ENCODE data around the gene OR10W1. TPM values are rescaled to one million over a fixed set of nuclear protein-coding genes. Genes with fewer than 3 reads are reported as not detected.
A peak's percentile ranks its signal among the peaks of the same experiment; 100 is the strongest.

OR10W1 gene
- total and polyA plus RNA-seq, 3 experiments from 2014 or later: not detected

DNA sequence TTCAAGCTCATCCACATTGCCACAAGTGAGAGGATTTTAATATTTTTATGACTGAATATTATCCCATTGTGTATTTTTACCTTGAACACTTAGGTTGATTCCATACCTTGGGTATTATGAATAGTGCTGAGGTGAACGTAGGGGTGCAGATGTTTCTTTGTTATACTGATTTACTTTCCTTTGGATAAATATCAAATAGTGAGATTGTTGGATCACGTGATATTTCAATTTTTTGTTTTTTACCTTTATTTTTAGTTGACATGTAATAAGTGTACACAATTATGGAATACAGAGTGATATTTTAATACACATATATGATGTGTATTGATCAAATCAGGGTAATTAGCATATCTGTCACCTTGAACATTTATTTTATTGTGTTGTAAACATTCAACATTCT is 8.1 kb downstream of the OR10W1 start:
- Histone ChIP-seq H3K36me3 (ENCODE audit: insufficient read depth, low read length) (no peaks in the 10 kb centered on the region), H3K4me1 (ENCODE audit: insufficient read depth, low read length) (no peaks in the 10 kb centered on the region), H3K27me3 (ENCODE audit: insufficient read depth, low read length, poor library complexity, severe bottlenecking) (no peaks in the 10 kb centered on the region), H3K27ac (ENCODE audit: low read depth, low read length) (no peak overlapping the region), H3K4me3 (ENCODE audit: low read length) (no peak overlapping the region), H3K9me3 (ENCODE audit: low read length) (no peaks in the 10 kb centered on the region)
- H3K4me1 Mint-ChIP-seq: no peaks in the 10 kb centered on the region
- POLR2A ChIA-PET: no interaction called here
- peaks cover 8 to 15% of the 10 kb centered on the region in 2 donors for H3K27me3 Mint-ChIP-seq
- no peak overlapping the region for H3K4me3 Mint-ChIP-seq
- CTCF ChIA-PET: no interaction called here
- H3K36me3 Mint-ChIP-seq: no peaks in the 10 kb centered on the region
- H3K27ac Mint-ChIP-seq: no peak overlapping the region
- peaks cover under 1 to 4% (median 3%) of the 10 kb centered on the region in 5 donors for H3K9me3 Mint-ChIP-seq
- no peak for DNase-seq

DNA sequence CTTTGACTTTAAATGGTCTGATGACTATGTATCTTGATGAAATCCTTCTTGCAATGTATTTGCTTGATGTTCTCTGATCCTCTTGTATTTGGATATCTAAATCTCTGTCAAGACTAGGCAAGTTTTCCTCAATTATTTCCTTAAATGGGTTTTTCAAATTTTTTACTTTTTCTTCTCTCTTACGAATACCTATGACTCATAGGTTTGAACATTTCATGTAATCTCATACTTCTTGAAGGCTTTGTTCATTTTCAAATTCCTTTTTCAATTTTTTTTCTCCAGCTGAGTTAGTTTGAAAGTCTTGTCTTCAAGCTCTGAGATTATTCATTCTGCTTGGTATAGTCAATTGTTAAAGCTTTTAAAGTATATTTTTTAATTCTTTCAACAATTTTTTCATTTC is 13.1 kb downstream of the OR10W1 start:
- Histone ChIP-seq H3K27ac (ENCODE audit: low read depth, low read length) (no peak overlapping the region), H3K4me3 (ENCODE audit: low read length) (no peak overlapping the region), H3K4me1 (ENCODE audit: insufficient read depth, low read length) (no peaks in the 10 kb centered on the region), H3K27me3 (ENCODE audit: insufficient read depth, low read length, poor library complexity, severe bottlenecking) (no peaks in the 10 kb centered on the region), H3K9me3 (ENCODE audit: low read length) (no peaks in the 10 kb centered on the region), H3K36me3 (ENCODE audit: insufficient read depth, low read length) (no peaks in the 10 kb centered on the region)
- no peak overlapping the region for H3K4me3 Mint-ChIP-seq
- POLR2A ChIA-PET: no interaction called here
- H3K36me3 Mint-ChIP-seq: no peaks in the 10 kb centered on the region
- DNase-seq: no peak
- H3K27ac Mint-ChIP-seq: no peak overlapping the region
- H3K27me3 Mint-ChIP-seq: no peaks in the 10 kb centered on the region
- no peaks in the 10 kb centered on the region for H3K4me1 Mint-ChIP-seq
- CTCF ChIA-PET: no interaction called here
- H3K9me3 Mint-ChIP-seq: peaks cover 4 to 31% (median 13%) of the 10 kb centered on the region in 5 donors

DNA sequence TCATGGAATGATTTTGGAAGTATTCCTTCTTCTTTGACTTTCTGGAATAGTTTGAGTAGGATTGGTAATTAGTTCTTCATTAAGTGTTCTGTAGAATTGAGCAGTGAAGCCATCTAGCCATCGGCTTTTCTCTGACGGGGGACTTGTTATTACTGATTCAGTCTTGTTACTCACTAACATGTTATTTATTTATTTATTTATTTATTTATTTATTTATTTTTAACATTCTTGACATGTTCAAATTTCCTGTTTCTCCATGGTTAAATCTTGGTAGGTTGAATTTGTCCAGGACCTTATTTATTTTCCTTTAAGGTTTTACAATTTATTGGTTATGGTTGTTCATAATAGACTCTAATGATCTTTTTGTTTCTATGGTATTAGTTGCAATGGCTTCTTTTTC is 24.1 kb downstream of the OR10W1 start:
- H3K27ac Mint-ChIP-seq: no peak overlapping the region
- no peaks in the 10 kb centered on the region for H3K27me3 ChIP-seq (ENCODE audit: insufficient read depth, low read length, poor library complexity, severe bottlenecking)
- no peak overlapping the region for H3K4me3 ChIP-seq (ENCODE audit: low read length)
- peaks cover 3 to 48% of the 10 kb centered on the region in 2 donors for H3K27me3 Mint-ChIP-seq
- no peaks in the 10 kb centered on the region for H3K4me1 ChIP-seq (ENCODE audit: insufficient read depth, low read length)
- ChIA-PET CTCF (no interaction called here), POLR2A (no interaction called here)
- H3K36me3 Mint-ChIP-seq: peaks cover 0 to 4% (median 0%) of the 10 kb centered on the region in 3 donors
- H3K9me3 ChIP-seq (ENCODE audit: low read length): no peaks in the 10 kb centered on the region
- H3K9me3 Mint-ChIP-seq: peaks cover 8 to 16% (median 13%) of the 10 kb centered on the region in 5 donors
- no peak overlapping the region for H3K4me3 Mint-ChIP-seq
- H3K36me3 ChIP-seq (ENCODE audit: insufficient read depth, low read length): no peaks in the 10 kb centered on the region
- H3K4me1 Mint-ChIP-seq: no peaks in the 10 kb centered on the region
- no peak for DNase-seq
- H3K27ac ChIP-seq (ENCODE audit: low read depth, low read length): no peak overlapping the region

DNA sequence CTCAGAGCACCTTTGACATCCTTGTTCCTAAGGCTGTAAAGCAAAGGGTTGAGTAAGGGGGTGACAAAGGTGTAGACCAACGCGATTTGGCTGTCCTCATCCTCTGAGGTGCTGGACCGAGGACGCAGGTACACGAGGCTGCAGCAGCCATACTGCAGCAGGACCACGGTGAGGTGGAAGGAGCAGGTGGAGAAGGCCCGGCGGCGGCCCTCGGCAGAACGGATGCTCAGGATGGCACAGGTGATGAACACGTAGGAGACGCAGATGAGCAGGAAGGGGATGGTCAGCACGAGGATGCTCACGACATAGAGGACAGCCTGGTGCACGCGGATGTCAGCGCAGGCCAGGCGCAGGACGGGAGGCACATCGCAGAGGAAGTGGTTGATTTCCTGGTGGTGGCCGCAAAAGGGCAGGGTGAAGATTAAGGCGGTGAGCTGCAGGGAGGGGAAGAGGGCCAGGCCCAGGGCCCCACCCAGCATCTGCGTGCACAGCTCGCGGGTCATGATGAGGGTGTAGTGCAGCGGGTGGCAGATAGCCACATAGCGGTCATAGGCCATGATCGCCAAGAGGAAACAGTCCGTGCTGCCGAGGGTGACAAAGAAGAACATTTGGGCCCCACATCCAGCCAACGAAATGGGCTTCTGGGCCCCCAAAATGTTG is 40.0 kb downstream of the OR10W1 start:
- DNase-seq: no peak
- CTCF ChIA-PET: no interaction called here

DNA sequence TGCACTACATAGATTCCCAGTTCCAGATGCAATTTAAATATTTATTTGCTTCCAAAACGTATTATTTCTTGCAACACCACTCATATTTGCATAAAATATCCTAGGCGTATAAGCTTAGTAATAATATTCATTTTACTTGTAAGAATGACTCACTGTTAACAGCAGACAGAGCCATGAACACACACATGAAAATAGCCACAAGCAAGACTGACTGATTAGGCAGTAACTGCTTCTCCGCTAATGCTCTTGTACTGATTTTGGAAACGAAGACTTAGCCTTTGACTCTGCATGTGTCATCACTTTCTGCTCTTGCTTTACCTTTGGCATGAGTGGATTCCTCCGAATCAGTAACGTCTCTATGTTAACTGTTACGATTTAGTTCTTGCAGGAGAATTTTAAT is 45.3 kb downstream of the OR10W1 start:
- Histone ChIP-seq H3K27me3 (ENCODE audit: insufficient read depth, low read length, poor library complexity, severe bottlenecking) (no peaks in the 10 kb centered on the region), H3K4me3 (ENCODE audit: low read length) (no peak overlapping the region), H3K27ac (ENCODE audit: low read depth, low read length) (no peak overlapping the region), H3K9me3 (ENCODE audit: low read length) (no peaks in the 10 kb centered on the region), H3K4me1 (ENCODE audit: insufficient read depth, low read length) (no peaks in the 10 kb centered on the region), H3K36me3 (ENCODE audit: insufficient read depth, low read length) (no peaks in the 10 kb centered on the region)
- ChIA-PET POLR2A (no interaction called here), CTCF (no interaction called here)
- Mint-ChIP-seq H3K9me3 (peaks cover 0 to 3% (median 0%) of the 10 kb centered on the region in 5 donors), H3K4me1 (no peaks in the 10 kb centered on the region), H3K27ac (no peak overlapping the region), H3K36me3 (no peaks in the 10 kb centered on the region), H3K27me3 (peaks cover 6 to 13% of the 10 kb centered on the region in 2 donors), H3K4me3 (no peak overlapping the region)
- no peak for DNase-seq

More for the DNA sequence above, 40.0 kb downstream of the OR10W1 start:
- H3K27me3 ChIP-seq (ENCODE audit: insufficient read depth, low read length, poor library complexity, severe bottlenecking): no peaks in the 10 kb centered on the region
- H3K36me3 Mint-ChIP-seq: no peaks in the 10 kb centered on the region
- peak overlapping the region in 1 of 7 donors; percentile 27 for H3K4me3 Mint-ChIP-seq
- no peaks in the 10 kb centered on the region for H3K9me3 ChIP-seq (ENCODE audit: low read length)
- no peaks in the 10 kb centered on the region for H3K4me1 Mint-ChIP-seq
- no peak overlapping the region for H3K4me3 ChIP-seq (ENCODE audit: low read length)
- H3K27me3 Mint-ChIP-seq: peaks cover 10 to 24% of the 10 kb centered on the region in 2 donors
- no peaks in the 10 kb centered on the region for H3K36me3 ChIP-seq (ENCODE audit: insufficient read depth, low read length)
- H3K27ac ChIP-seq (ENCODE audit: low read depth, low read length): no peak overlapping the region
- H3K27ac Mint-ChIP-seq: no peak overlapping the region
- H3K4me1 ChIP-seq (ENCODE audit: insufficient read depth, low read length): no peaks in the 10 kb centered on the region
- peaks cover 0 to 4% (median 0%) of the 10 kb centered on the region in 5 donors for H3K9me3 Mint-ChIP-seq
- POLR2A ChIA-PET: no interaction called here

Other genes with a start within 250 kb of the OR10W1 start
- not detected for gene OR9Q1, start 244.4 kb downstream of the OR10W1 start, total RNA-seq
- gene OR9Q1, start 244.4 kb downstream of the OR10W1 start, polyA plus RNA-seq: not detected
- gene OR6Q1, start 237.3 kb downstream of the OR10W1 start, total RNA-seq: not detected
- gene OR6Q1, start 237.3 kb downstream of the OR10W1 start, polyA plus RNA-seq: not detected
- not detected for gene OR9I1, start 142.7 kb downstream of the OR10W1 start, total RNA-seq
- not detected for gene OR9I1, start 142.7 kb downstream of the OR10W1 start, polyA plus RNA-seq
- gene OR9Q2, start 79.2 kb downstream of the OR10W1 start, total RNA-seq: not detected
- not detected for gene OR9Q2, start 79.2 kb downstream of the OR10W1 start, polyA plus RNA-seq
- not detected for gene OR1S2, start 64.1 kb downstream of the OR10W1 start, total RNA-seq
- not detected for gene OR1S2, start 64.1 kb downstream of the OR10W1 start, polyA plus RNA-seq
- gene OR1S1, start 55.5 kb downstream of the OR10W1 start, total RNA-seq: not detected
- gene OR1S1, start 55.5 kb downstream of the OR10W1 start, polyA plus RNA-seq: not detected
- not detected for gene OR10Q1, start 39.3 kb downstream of the OR10W1 start, total RNA-seq
- not detected for gene OR10Q1, start 39.3 kb downstream of the OR10W1 start, polyA plus RNA-seq
- not detected for gene OR5B17, start 90.8 kb upstream of the OR10W1 start, total RNA-seq
- gene OR5B17, start 90.8 kb upstream of the OR10W1 start, polyA plus RNA-seq: not detected
- gene OR5B3, start 138.6 kb upstream of the OR10W1 start, total RNA-seq: not detected
- not detected for gene OR5B3, start 138.6 kb upstream of the OR10W1 start, polyA plus RNA-seq
- not detected for gene OR5B2, start 159.9 kb upstream of the OR10W1 start, total RNA-seq
- not detected for gene OR5B2, start 159.9 kb upstream of the OR10W1 start, polyA plus RNA-seq
- under 1 TPM in 1 of 2 experiments, not detected in 1; 0.20 TPM for gene OR5B12, start 174.0 kb upstream of the OR10W1 start, total RNA-seq
- not detected for gene OR5B12, start 174.0 kb upstream of the OR10W1 start, polyA plus RNA-seq
- under 1 TPM; 0.42 to 0.55 TPM for gene OR5B21, start 239.8 kb upstream of the OR10W1 start, total RNA-seq
- gene OR5B21, start 239.8 kb upstream of the OR10W1 start, polyA plus RNA-seq: not detected

All from CD8-positive, alpha-beta memory T cell (primary cell).